SK-N-SH (cell line): ENCODE data around the gene INPP5A. TPM values are rescaled to one million over a fixed set of nuclear protein-coding genes. Genes with fewer than 3 reads are reported as not detected.

Experiments used
- CTCF ChIA-PET: fragments of 300-600, 350-600 bp; formaldehyde crosslinking; extraction: SDS; loops from one replicate; lab custom pipeline; 2021; lab: Yijun Ruan, JAX
- POLR2A ChIA-PET: fragments of 350-600 bp; sonication (Branson Sonifier 250); formaldehyde crosslinking; extraction: SDS; loops from one replicate; lab custom pipeline; 2020; ENCODE audit warnings: antibody characterized with exemption, inconsistent platforms; lab: Yijun Ruan, JAX
- DNase-seq: peaks from one replicate; pipeline ENCODE4 v3.0.0; 2012
- H2AFZ ChIP-seq: fragments of 200-600 bp; sonication (generic); 2 replicates; pipeline ENCODE4 v1.8.1; 2016; ENCODE audit warnings: antibody characterized with exemption, mild to moderate bottlenecking, low read depth
- H3F3A ChIP-seq: fragments of 200-600 bp; sonication (generic); replicated peaks from 2 replicates; pipeline ENCODE3; 2016; ENCODE audit warnings: antibody characterized with exemption, mild to moderate bottlenecking; ENCODE audit not compliant: insufficient read depth
- H3K27ac ChIP-seq, 2 experiments: fragments of 200-500 bp in 1 of 2; fragments of 200-600 bp in 1 of 2; sonication (Bioruptor generic) in 1 of 2; sonication (generic), shearing (Covaris generic) in 1 of 2; 2 replicates each; pipeline versions ENCODE4 v1.5.1 to v1.6.1; 2014 to 2016; ENCODE audit warnings: low read depth in 2 of 2, inconsistent platforms in 1 of 2, low read length in 1 of 2, mild to moderate bottlenecking in 1 of 2, mixed read lengths in 1 of 2
- H3K27me3 ChIP-seq: fragments of 200-600 bp; sonication (generic), shearing (Covaris generic); 2 replicates; pipeline ENCODE4 v1.6.1; 2016; ENCODE audit warnings: mixed run types; ENCODE audit not compliant: insufficient read depth
- H3K36me3 ChIP-seq, 2 experiments: fragments of 200-500 bp in 1 of 2; fragments of 200-600 bp in 1 of 2; sonication (Bioruptor generic) in 1 of 2; sonication (generic) in 1 of 2; replicated peaks in 1 of 2; 2 replicates each; pipeline versions ENCODE3 to v1.5.1; 2014 to 2016; ENCODE audit warnings: low read length in 1 of 2, mild to moderate bottlenecking in 1 of 2; ENCODE audit not compliant: insufficient read depth in 2 of 2, control insufficient read depth in 1 of 2
- H3K4me1 ChIP-seq, 2 experiments: fragments of 200-500 bp in 1 of 2; fragments of 200-600 bp in 1 of 2; sonication (Bioruptor generic) in 1 of 2; sonication (generic), shearing (Covaris generic) in 1 of 2; 2 replicates each; pipeline versions ENCODE4 v1.5.1 to v1.6.1; 2014 to 2016; ENCODE audit warnings: low read depth in 1 of 2, low read length in 1 of 2, mixed run types in 1 of 2; ENCODE audit not compliant: insufficient read depth in 2 of 2, control insufficient read depth in 1 of 2
- H3K4me2 ChIP-seq: fragments of 200-600 bp; sonication (generic), shearing (Covaris generic); 2 replicates; pipeline ENCODE4 v1.6.1; 2017; ENCODE audit warnings: mixed run types
- H3K4me3 ChIP-seq, 2 experiments: fragments of 200-500 bp in 1 of 2; fragments of 200-600 bp in 1 of 2; sonication (Bioruptor generic) in 1 of 2; sonication (generic), shearing (Covaris generic) in 1 of 2; 2 replicates each; pipeline versions ENCODE4 v1.5.1 to v1.8.1; 2014 to 2016; ENCODE audit warnings: low read depth in 2 of 2, inconsistent platforms in 1 of 2, low read length in 1 of 2, mild to moderate bottlenecking in 1 of 2, mixed read lengths in 1 of 2, moderate library complexity in 1 of 2
- H3K79me2 ChIP-seq: fragments of 200-600 bp; sonication (generic); 2 replicates; pipeline ENCODE4 v1.8.1; 2017; ENCODE audit warnings: mild to moderate bottlenecking; ENCODE audit not compliant: insufficient read depth
- H3K9ac ChIP-seq: fragments of 200-600 bp; sonication (generic); 2 replicates; pipeline ENCODE4 v1.6.1; 2017; ENCODE audit warnings: mixed run types
- H3K9me2 ChIP-seq: fragments of 200-600 bp; sonication (generic); 2 replicates; pipeline ENCODE4 v1.6.1; 2017; ENCODE audit warnings: mixed run types
- H3K9me3 ChIP-seq: fragments of 200-600 bp; sonication (generic); 2 replicates; pipeline ENCODE4 v1.6.1; 2017; ENCODE audit warnings: mixed run types, mild to moderate bottlenecking, moderate library complexity
- H4K20me1 ChIP-seq: fragments of 200-600 bp; sonication (generic); 2 replicates; pipeline ENCODE4 v1.6.1; 2017; ENCODE audit warnings: mild to moderate bottlenecking, mixed run types; ENCODE audit not compliant: insufficient read depth
- EP300 ChIP-seq, 2 experiments: IDR thresholded peaks; 2 replicates each; pipeline versions ENCODE4 v1.4.0 to v1.6.1; 2012; ENCODE audit warnings: borderline replicate concordance in 1 of 2, low read depth in 1 of 2, low read length in 1 of 2
- FOSL2 ChIP-seq: IDR thresholded peaks from 2 replicates; pipeline ENCODE4 v1.4.0; 2012; ENCODE audit warnings: low read depth, mild to moderate bottlenecking, moderate library complexity, borderline replicate concordance
- FOXJ3 ChIP-seq: sonication (generic); formaldehyde crosslinking; IDR thresholded peaks from 2 replicates; pipeline ENCODE4 v1.5.1; 2020; ENCODE audit warnings: mild to moderate bottlenecking, missing genetic modification reagents
- MXI1 ChIP-seq: IDR thresholded peaks from 2 replicates; pipeline ENCODE4 v1.6.1; 2012; ENCODE audit warnings: mild to moderate bottlenecking, low read depth, low read length, improper control_type of control experiment
- NFIC ChIP-seq: IDR thresholded peaks from 2 replicates; pipeline ENCODE4 v1.4.0; 2012; ENCODE audit warnings: borderline replicate concordance
- NRF1 ChIP-seq: IDR thresholded peaks from 2 replicates; pipeline ENCODE4 v1.6.1; 2012; ENCODE audit warnings: low read depth, mild to moderate bottlenecking, low read length
- POLR2AphosphoS5 ChIP-seq: IDR thresholded peaks from 2 replicates; pipeline ENCODE4 v1.6.1; 2012; ENCODE audit warnings: low read depth, low read length
- RFX5 ChIP-seq: IDR thresholded peaks from 2 replicates; pipeline ENCODE4 v1.6.1; 2012; ENCODE audit warnings: mild to moderate bottlenecking, improper control_type of control experiment, low read length
- RXRA ChIP-seq: IDR thresholded peaks from 2 replicates; pipeline ENCODE4 v1.4.0; 2012; ENCODE audit warnings: low read depth, mild to moderate bottlenecking, borderline replicate concordance
- SIN3A ChIP-seq: IDR thresholded peaks from 2 replicates; pipeline ENCODE4 v1.6.1; 2012; ENCODE audit warnings: low read depth, mild to moderate bottlenecking, low read length, moderate library complexity, borderline replicate concordance
- TAF1 ChIP-seq: IDR thresholded peaks from 2 replicates; pipeline ENCODE4 v1.6.1; 2012; ENCODE audit warnings: low read depth, mild to moderate bottlenecking, low read length, moderate library complexity, borderline replicate concordance
- YY1 ChIP-seq: IDR thresholded peaks from 2 replicates; pipeline ENCODE4 v1.4.0; 2012; ENCODE audit warnings: low read depth, mild to moderate bottlenecking
- whole genome bisulfite sequencing: methylation state at CpG from one replicate; pipeline ENCODE4 v1.1.6; 2017; ENCODE audit warnings: low lambda C conversion rate; 5-methylcytosine and 5-hydroxymethylcytosine counted together
- polyA plus RNA-seq, 3 experiments: library from polyadenylated mRNA; depleted of rRNA; stranded (reverse); fragments of >200 nt; gene quantifications; 2 replicates each; pipeline ENCODE4 v1.2.3, GENCODE V29; 2012
- TF ChIP-seq, protein P1 (sequence below): IDR thresholded peaks from 2 replicates; pipeline ENCODE4 v1.4.0; 2012; ENCODE audit warnings: low read depth, borderline replicate concordance
- TF ChIP-seq, protein P2 (sequence below): fragments of 150-350 bp; IDR thresholded peaks from 2 replicates; pipeline ENCODE4 v1.6.1; 2017; ENCODE audit warnings: antibody characterized with exemption, low read length, low read depth, borderline replicate concordance
- TF ChIP-seq, protein P3 (sequence below): IDR thresholded peaks from 2 replicates; pipeline ENCODE4; 2012

Gene INPP5A
- polyA plus RNA-seq, 1 of the 3 experiments (the other 2 are of a cell fraction) = 12.0 TPM

DNA sequence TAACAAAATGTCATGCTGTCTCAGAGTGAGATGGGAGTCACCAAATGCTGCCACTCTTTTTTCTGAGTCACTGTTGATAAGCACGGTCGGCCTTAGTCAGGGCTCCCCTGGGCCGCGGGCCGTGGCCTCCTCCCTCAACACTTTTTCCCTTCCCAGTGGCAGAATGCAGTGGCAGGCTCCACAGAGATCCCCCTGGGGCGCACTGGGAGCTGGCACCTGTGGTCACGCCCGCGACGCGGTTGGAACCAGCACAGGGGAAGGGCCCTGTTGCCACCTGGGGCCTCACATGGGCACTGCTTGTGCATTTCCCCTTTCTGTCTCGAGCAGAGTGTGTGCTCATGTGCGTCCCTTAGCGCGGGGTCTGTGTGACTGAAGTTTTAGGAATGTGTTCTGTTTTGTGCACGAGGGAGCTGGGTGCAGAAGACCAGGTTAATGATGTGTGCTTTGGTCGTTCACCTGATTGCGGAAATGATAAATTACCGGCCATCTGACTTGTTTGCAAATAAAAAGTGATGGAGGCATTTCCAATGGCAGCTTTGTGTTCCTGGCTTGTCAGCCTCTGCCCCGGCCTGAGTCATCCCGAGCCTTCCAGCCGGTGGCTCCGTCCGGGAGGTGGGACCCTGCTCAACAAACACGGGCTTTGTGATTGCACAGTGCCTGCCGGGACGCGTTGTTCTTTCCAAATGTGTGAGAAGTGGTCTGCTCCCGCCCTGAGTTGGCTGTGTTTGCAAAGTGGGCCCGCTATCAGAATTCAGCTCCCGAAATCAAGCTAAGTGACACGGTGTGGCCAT, 147.7 kb downstream of the INPP5A start:
- no peaks in the 10 kb centered on the region for H4K20me1 ChIP-seq
- H3K27ac ChIP-seq = no peak overlapping the region
- POLR2A ChIA-PET = no interaction called here
- no peaks in the 10 kb centered on the region for H3K27me3 ChIP-seq
- H3K9ac ChIP-seq = no peak overlapping the region
- H3K36me3 ChIP-seq = no peaks in the 10 kb centered on the region
- CTCF ChIA-PET = interaction anchor here (0.5 to 2.0 kb wide), 4 partner anchors 23 to 469 kb away, joined by 3 to 7 read pairs (median 3); no protein-coding TSS in a partner anchor
- H3K4me2 ChIP-seq = no peak overlapping the region
- no peaks in the 10 kb centered on the region for H3F3A ChIP-seq
- WGBS = 85% methylated on average over 23 of the region's 32 CpGs
- TF ChIP-seq POLR2AphosphoS5 (no peak), YY1 (no peak), TAF1 (no peak), NFIC (no peak), SIN3A (no peak), FOSL2 (no peak), RFX5 (no peak), RXRA (no peak), NRF1 (no peak), FOXJ3 (CRISPR knock-in tag) (no peak), EP300 (IDR thresholded peaks at IDR 0.05; ENCODE audit: borderline replicate concordance in 1 of 2, low read depth in 1 of 2, low read length in 1 of 2) (no peak), MXI1 (no peak)
- TF ChIP-seq, protein P1, sequence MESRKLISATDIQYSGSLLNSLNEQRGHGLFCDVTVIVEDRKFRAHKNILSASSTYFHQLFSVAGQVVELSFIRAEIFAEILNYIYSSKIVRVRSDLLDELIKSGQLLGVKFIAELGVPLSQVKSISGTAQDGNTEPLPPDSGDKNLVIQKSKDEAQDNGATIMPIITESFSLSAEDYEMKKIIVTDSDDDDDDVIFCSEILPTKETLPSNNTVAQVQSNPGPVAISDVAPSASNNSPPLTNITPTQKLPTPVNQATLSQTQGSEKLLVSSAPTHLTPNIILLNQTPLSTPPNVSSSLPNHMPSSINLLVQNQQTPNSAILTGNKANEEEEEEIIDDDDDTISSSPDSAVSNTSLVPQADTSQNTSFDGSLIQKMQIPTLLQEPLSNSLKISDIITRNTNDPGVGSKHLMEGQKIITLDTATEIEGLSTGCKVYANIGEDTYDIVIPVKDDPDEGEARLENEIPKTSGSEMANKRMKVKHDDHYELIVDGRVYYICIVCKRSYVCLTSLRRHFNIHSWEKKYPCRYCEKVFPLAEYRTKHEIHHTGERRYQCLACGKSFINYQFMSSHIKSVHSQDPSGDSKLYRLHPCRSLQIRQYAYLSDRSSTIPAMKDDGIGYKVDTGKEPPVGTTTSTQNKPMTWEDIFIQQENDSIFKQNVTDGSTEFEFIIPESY = no peak
- TF ChIP-seq, protein P2, sequence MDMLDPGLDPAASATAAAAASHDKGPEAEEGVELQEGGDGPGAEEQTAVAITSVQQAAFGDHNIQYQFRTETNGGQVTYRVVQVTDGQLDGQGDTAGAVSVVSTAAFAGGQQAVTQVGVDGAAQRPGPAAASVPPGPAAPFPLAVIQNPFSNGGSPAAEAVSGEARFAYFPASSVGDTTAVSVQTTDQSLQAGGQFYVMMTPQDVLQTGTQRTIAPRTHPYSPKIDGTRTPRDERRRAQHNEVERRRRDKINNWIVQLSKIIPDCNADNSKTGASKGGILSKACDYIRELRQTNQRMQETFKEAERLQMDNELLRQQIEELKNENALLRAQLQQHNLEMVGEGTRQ = no peak
- TF ChIP-seq, protein P3, sequence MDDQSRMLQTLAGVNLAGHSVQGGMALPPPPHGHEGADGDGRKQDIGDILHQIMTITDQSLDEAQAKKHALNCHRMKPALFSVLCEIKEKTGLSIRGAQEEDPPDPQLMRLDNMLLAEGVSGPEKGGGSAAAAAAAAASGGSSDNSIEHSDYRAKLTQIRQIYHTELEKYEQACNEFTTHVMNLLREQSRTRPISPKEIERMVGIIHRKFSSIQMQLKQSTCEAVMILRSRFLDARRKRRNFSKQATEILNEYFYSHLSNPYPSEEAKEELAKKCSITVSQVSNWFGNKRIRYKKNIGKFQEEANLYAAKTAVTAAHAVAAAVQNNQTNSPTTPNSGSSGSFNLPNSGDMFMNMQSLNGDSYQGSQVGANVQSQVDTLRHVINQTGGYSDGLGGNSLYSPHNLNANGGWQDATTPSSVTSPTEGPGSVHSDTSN = no peak
- DNase-seq = no peak
- H2AFZ ChIP-seq = no peak overlapping the region
- no peaks in the 10 kb centered on the region for H3K9me2 ChIP-seq
- H3K79me2 ChIP-seq = peaks cover 4% of the 10 kb centered on the region; the same call in 1 of the 2 replicates
- H3K4me1 ChIP-seq = peaks cover 0 to 4% of the 10 kb centered on the region in 2 experiments; a peak in 2 of 4 replicates
- no peak overlapping the region for H3K4me3 ChIP-seq
- no peaks in the 10 kb centered on the region for H3K9me3 ChIP-seq
